Measurements from ENCODE around the gene MACF1.

Gene MACF1

GRCh38 chr1:39183503-39184353 is 20.8 kb upstream of the MACF1 start:
- TF ChIP-seq POLR2A (IDR thresholded peaks at IDR 0.05; ENCODE audit: extremely low read depth, insufficient read length): no peak
- peak; percentile 53; the same call in 1 of the 2 replicates for TF ChIP-seq MAX (IDR thresholded peaks at IDR 0.05; ENCODE audit: low read depth, low read length)
- TF ChIP-seq, protein P1, sequence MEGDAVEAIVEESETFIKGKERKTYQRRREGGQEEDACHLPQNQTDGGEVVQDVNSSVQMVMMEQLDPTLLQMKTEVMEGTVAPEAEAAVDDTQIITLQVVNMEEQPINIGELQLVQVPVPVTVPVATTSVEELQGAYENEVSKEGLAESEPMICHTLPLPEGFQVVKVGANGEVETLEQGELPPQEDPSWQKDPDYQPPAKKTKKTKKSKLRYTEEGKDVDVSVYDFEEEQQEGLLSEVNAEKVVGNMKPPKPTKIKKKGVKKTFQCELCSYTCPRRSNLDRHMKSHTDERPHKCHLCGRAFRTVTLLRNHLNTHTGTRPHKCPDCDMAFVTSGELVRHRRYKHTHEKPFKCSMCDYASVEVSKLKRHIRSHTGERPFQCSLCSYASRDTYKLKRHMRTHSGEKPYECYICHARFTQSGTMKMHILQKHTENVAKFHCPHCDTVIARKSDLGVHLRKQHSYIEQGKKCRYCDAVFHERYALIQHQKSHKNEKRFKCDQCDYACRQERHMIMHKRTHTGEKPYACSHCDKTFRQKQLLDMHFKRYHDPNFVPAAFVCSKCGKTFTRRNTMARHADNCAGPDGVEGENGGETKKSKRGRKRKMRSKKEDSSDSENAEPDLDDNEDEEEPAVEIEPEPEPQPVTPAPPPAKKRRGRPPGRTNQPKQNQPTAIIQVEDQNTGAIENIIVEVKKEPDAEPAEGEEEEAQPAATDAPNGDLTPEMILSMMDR (IDR thresholded peaks at IDR 0.05; ENCODE audit: low read depth, low read length): peak; percentile 53
- peak; percentile 70 for TF ChIP-seq MYC (IDR thresholded peaks at IDR 0.05; ENCODE audit: low read depth, low read length)
- peak; percentile 82 for DNase-seq (ENCODE audit: low read depth)
- H3K4me3 ChIP-seq (ENCODE audit: low read depth, low read length): no peak overlapping the region

DNA sequence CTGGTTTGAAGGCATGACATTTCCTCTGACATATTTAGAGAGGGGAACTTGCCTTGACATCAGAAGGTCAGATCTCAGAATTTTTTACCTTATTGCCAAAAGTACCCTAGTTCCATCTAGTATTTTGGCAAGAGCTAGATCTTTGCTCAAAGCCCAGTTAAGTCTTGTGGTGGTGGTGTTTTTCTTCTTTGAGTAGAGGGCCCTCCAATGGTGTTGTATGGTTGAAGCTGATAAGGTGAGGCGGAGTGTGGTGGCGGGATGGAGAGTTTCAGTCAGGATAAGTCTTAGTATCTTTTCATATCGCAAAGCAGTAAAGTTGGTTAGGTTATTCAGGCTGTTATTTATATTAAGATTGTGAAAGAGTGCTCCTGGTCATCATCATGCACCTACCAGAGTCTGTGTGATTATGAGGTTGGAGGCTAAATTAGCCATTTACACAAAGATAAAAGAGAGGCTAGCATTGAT is 20.1 kb upstream of the MACF1 start:
- DNase-seq (ENCODE audit: low read depth): no peak
- TF ChIP-seq MYC (IDR thresholded peaks at IDR 0.05; ENCODE audit: low read depth, low read length) (no peak), POLR2A (IDR thresholded peaks at IDR 0.05; ENCODE audit: extremely low read depth, insufficient read length) (no peak), MAX (IDR thresholded peaks at IDR 0.05; ENCODE audit: low read depth, low read length) (no peak)
- TF ChIP-seq, protein P1 (IDR thresholded peaks at IDR 0.05; ENCODE audit: low read depth, low read length): no peak
- H3K4me3 ChIP-seq (ENCODE audit: low read depth, low read length): no peak overlapping the region

DNA sequence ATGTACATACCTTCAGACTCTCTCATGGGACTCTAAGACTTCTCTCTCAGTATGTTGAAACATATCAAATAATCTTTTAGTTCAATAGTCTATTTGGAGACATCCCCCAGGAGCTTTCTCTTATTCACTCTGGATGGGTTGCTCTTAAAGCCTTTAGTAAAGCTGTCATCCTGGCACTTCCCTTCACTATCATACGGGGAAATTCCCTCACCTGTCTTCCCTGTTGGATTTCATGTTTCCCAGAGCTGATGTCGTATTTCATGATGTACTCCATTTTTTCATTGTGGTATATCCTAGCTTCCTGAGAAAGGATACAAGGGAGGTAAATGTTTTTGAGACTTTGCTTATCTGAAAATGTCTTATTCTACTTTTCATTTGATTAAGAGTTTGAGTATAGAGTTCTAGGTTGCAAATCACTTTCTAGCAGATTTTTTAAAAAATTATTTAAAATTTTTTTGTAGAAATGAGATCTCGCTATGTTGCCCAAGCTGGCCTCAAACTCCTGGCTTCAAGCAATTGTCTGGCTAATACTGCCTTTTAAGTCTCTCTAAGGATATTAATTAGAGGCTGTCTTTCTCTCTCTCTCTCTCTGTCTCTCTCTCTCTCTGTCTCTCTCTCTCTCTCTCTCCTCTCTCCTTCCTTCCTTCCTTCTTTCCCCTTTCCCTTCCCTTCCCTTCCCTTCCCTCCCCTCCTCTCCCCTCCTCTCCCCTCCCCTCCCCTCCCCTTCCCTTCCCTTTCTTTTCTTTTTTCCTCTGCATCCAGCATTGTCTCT is 17.0 kb upstream of the MACF1 start:
- TF ChIP-seq POLR2A (IDR thresholded peaks at IDR 0.05; ENCODE audit: extremely low read depth, insufficient read length) (no peak), MAX (IDR thresholded peaks at IDR 0.05; ENCODE audit: low read depth, low read length) (no peak), MYC (IDR thresholded peaks at IDR 0.05; ENCODE audit: low read depth, low read length) (no peak)
- TF ChIP-seq, protein P1 (IDR thresholded peaks at IDR 0.05; ENCODE audit: low read depth, low read length): no peak
- DNase-seq (ENCODE audit: low read depth): no peak
- H3K4me3 ChIP-seq (ENCODE audit: low read depth, low read length): no peak overlapping the region

DNA sequence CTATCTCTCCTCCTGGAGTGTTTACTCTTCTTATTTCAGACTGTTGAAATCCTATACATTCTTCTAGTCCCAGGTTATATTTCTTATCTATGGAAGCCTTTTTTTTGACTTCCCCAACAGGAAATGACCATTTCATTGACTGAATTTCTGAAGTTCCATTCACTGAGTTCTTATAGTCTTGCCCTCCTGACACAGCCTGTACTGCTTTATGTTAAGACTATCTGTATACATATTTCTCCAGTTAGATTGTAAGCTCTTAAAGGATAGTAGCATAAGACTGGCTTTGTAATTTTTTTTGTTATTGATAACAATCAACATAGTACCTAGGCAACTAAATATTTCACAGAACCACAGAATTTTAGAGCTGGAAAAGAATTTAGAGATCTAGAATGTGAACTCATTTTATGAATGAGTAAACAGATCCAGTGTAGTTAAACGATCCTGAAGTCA is 14.9 kb upstream of the MACF1 start:
- no peak for DNase-seq (ENCODE audit: low read depth)
- TF ChIP-seq MAX (IDR thresholded peaks at IDR 0.05; ENCODE audit: low read depth, low read length) (no peak), MYC (IDR thresholded peaks at IDR 0.05; ENCODE audit: low read depth, low read length) (no peak), POLR2A (IDR thresholded peaks at IDR 0.05; ENCODE audit: extremely low read depth, insufficient read length) (no peak)
- TF ChIP-seq, protein P1 (IDR thresholded peaks at IDR 0.05; ENCODE audit: low read depth, low read length): no peak
- no peak overlapping the region for H3K4me3 ChIP-seq (ENCODE audit: low read depth, low read length)

GRCh38 chr1:39190096-39190495 is 14.4 kb upstream of the MACF1 start:
- DNase-seq (ENCODE audit: low read depth): no peak
- H3K4me3 ChIP-seq (ENCODE audit: low read depth, low read length): no peak overlapping the region
- TF ChIP-seq MAX (IDR thresholded peaks at IDR 0.05; ENCODE audit: low read depth, low read length) (no peak), MYC (IDR thresholded peaks at IDR 0.05; ENCODE audit: low read depth, low read length) (no peak), POLR2A (IDR thresholded peaks at IDR 0.05; ENCODE audit: extremely low read depth, insufficient read length) (no peak)
- TF ChIP-seq, protein P1 (IDR thresholded peaks at IDR 0.05; ENCODE audit: low read depth, low read length): no peak

Data from NB4 (cell line).